Measurements from ENCODE around the gene GSK3B.

DNA sequence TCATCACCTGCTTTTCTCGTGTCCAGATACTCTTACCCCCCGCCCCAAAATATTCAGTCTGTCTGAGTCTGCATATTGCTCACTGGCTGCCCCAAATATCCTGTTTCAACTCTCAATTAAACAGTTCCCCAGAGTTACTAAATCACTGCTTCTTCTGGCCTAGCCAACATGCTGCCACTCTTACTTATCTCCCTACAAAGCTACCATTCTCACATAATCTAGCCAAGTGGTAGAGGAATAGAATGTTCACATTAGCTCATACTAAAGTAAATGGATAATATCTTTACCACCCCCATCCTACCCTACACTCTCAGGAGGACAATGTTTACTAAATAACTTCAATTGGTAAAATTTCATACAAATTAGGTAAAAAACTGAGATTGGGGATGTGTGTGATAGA is 234.5 kb downstream of the GSK3B start:
- TF ChIP-seq, protein P1, sequence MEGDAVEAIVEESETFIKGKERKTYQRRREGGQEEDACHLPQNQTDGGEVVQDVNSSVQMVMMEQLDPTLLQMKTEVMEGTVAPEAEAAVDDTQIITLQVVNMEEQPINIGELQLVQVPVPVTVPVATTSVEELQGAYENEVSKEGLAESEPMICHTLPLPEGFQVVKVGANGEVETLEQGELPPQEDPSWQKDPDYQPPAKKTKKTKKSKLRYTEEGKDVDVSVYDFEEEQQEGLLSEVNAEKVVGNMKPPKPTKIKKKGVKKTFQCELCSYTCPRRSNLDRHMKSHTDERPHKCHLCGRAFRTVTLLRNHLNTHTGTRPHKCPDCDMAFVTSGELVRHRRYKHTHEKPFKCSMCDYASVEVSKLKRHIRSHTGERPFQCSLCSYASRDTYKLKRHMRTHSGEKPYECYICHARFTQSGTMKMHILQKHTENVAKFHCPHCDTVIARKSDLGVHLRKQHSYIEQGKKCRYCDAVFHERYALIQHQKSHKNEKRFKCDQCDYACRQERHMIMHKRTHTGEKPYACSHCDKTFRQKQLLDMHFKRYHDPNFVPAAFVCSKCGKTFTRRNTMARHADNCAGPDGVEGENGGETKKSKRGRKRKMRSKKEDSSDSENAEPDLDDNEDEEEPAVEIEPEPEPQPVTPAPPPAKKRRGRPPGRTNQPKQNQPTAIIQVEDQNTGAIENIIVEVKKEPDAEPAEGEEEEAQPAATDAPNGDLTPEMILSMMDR (IDR thresholded peaks at IDR 0.05) = no peak
- no peak for TF ChIP-seq POLR2A (IDR thresholded peaks at IDR 0.05)

Measured in thyroid gland (tissue), 4 donors.